HG02678 (cell line): ENCODE measurements around the gene SYNE3.

Source experiments
- ATAC-seq: cut with Tn5 transposase; IDR thresholded peaks from one replicate; pipeline ENCODE4 v1.9.1; 2021; ENCODE audit warnings: mild to moderate bottlenecking, moderate library complexity; ENCODE audit not compliant: unreplicated experiment

Gene SYNE3

DNA sequence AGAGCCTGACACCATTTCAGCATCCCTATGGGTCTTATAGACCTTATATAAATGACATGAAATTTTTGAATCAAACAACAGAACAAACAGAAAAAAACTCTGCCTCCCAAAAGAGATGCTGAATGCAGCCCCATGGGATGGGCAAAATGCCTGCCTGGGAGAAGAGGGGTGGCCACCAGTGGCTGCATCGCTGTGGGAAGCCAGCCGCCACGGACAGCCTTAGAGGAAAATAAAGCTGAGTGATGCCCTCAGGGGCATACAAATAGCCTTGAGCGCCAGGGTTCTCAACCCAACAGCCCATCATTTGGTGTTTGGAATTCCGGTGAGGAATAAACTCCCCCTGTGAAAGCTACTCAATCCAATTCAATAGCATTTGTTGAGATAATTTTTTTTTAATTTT, 22.9 kb downstream of the SYNE3 start:
- no peak for ATAC-seq

DNA sequence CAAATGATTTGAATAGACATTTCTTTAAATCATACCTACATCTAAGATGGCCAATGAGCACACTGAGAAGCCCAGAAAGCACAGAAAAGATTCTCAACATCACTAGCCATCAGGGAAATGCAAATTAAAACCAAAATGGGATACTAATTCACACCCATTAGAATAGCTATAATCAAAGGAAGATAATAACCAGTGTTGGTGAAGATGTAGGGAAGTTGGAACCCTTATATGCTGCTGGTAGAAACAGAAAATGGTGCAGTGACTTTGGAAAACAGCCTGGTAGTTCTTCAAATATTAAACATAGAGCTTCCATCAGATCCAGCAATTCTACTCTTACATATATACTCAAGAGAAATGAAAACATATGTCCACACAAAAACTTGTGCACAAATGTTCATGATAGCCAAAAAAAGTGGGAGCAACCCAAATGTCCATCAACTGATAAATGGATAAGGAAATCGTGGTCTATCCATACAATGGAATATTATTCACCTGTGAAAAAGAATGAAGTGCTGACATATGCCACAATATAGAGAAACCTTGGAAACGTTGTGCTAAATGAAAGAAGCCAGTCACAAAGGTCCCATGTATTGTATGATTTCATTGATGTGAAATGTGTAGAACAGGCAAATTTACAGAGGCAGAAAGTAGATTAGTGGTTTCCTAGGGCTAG, 24.4 kb downstream of the SYNE3 start:
- ATAC-seq, result no peak

DNA sequence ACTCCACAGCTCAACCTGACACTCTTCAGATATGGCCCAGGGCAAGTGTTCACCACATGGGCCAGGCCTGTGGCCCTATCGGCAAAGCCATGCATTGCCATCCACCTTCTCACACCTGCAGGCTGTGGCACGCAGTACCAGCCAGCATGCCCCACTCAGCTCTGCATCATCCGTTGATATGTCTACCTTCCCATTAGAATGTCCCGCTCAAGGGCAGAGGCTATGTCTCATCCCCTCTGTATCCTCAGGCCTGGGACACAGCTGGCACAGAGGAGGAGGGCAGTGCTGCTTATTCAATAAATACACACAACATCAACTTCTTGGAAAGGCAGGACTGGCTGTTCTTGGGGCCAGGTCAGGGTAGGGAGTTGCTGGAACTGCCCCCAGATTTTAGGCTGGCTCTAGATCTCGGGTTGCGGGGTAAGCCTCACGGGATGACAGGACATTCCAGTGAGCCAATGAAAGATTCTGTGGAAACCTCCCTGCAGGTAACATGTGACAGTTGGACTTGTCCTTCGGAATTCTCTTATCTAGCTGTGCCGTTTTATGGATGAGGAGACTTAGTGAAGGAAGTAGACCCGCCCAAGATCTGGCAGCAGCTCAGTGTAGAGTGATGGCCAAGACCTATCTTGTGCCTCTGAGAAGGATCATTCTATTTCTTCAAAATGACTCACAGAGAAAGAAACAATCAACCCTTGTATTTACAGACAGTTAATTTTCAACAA, 25.6 kb downstream of the SYNE3 start:
- no peak for ATAC-seq

DNA sequence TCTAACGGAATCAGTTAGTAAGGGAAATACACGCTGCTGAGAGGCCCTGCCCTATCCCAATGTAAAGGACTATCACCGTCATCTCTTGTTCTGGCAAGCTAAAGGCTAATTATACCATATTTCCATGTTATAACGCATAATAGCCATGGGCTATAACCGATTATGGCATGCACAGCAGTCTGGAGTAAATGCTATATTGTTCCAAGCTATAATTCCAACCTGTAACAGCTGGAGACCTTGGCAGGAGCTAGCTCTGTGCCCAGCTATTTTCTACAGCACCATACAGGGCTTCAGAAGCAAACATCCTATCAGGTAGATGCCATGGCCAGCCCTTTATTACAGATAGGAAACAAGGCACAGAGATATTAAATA, 26.3 kb downstream of the SYNE3 start:
- no peak for ATAC-seq

DNA sequence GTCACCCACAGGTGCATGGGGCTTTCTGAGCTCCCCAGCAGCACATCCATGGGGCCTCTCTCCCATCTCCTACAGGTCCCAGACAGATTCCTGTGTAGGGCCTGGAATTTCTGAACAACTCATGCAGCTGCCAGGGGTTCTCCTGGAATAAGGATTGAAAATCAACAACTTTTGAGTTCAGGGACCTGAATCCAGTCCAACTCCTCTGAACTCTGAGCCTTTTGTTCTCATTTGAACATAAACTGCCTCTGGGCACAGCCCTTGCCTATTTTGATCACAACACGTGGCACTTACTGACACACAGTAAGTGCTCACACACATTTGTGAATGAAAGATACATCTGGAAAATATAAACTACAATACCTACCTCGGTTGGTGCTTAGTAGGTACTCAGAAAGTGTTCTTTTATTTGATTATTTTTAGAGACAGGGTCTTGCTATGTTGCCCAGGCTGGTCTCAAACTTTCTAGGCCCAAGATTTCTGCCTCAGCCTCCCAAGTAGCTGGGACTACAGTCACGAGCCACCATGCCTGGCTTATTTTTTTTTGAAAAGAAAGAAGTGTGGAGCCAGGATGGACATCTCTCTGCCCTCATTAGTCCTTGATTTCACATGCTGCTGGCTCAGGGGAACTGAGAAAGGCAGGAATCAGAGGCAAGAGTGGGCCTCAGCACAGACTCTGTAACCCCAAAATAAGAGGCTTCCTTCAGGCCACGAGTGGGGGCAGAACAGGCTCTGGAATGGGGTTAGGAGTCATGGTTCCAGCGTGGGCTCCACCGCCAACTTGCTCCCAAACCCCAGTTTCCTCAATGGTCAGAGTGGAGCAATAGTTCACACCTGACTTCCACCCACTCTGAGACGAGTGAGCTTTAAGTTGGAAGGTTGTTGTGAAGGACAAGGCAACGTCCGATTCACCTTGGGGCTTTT, 27.0 kb downstream of the SYNE3 start:
- ATAC-seq, result no peak

DNA sequence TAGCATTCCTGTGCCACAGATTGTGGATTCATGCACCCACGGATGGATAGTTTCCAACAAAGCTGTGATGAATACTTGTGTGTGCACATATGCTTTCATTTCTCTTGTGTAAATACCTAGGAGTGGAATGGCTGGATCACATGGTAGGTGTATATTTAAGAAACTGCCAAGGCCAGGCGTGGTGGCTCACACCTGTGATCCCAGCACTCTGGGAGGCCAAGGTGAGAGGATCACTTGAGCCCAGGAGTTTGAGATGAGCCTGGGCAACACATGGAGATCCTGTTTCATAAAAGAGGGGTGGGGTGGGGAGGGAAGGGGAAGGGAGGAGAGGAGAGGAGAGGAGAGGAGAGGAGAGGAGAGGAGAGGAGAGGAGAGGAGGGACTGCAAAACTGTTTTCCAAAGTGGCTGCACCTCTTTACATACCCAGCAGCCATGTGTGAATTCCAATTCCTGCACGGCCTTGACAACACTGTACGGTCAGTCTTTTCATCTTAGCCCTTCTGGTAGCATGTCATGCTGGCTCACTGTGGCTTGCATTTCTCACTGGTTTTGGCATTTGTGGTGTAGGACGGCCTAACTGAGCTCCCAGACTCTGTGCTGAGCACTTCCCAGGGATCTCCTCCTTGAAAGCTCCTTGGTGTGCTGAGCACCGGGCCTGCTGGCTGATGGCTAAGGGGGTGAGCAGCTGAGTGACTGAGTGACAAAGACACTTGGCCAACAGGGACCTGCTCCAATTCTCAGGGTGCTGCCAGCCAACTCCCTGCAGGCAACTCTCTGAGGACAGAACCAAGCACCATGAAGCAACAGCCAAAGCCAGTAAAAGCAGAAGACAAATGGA, 27.9 kb downstream of the SYNE3 start:
- ATAC-seq, result no peak

DNA sequence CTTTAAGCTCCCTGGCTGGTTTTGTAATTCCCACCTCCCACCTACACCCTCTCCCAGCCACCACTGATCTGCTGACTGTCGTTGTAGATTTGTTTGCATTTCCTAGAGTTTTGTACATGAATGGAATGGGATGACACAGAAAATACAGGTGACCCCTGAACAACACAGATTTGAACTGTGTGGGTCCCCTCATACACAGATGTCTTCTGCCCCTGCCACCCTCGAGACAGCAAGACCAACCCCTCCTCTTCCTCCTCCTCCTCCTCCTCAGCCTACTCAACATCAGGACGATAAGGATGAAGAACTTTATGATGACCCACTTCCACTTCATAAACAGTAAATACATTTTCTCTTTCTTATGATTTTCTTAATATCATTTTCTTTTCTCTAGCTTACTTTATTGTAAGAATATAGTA, 28.8 kb downstream of the SYNE3 start:
- ATAC-seq, result no peak

DNA sequence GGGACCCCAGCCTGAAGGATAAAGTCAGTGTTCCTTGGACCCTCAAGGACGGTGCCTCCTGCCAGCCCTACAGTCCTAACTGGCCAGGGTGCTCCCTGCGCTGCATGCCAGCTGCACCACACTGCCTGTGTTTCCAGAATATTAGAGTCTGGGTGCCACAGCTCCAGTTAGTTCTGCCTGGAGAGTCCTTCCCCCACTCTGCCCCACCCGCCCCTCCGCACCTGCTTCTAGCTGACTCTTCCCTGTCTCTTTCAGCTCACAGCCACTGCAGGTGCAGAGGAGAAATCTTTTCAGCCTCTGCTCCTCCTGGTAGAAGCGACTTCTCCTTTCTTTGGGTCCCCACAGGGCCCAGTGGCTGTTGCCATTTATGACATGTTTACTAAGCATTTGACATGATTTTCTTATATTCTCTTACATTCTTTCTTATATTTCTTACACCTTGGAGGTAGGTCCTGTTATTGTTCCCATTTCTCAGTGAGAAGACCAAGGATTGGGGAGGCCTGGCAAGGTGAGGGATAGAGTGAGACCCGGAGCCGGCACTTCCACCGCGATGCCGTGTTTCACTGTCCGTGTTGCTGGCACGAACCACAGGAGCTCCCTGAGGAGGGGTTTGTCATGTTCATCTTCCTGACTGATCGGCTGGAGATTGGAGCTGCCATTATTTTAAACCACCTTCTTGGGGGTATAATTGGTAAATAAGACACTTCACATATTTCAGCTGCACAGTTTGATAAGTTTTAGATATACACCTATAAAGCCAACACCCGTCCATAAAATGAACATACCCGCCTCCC, 29.4 kb downstream of the SYNE3 start:
- no peak for ATAC-seq

DNA sequence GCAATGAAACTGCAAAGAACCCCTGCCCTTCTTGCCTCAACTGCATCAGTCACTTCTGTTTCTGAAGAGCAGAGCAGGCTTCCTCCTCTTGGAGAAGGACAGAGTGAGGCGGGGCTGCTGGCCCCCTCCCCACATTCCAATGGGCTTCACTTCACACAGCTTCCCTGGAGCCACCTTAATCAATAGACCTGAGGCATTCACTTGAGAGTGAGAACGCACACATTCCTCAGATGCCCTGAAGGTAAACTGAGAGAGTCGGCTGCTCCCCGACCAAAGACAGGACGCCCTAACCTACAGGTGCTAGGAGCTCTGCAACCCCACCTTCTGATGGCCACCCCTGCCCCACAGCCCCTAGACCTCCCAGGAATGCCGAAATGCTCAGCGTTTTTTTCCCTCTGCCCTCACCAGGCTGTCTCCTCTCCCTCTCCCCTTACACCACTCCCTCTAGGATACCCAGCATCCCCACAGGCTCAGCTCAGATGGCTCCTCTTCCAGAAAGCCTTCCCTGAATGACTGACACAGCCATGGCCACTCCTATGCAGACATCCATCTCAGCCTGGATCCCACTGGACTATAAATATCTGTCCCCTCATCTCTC, 31.1 kb downstream of the SYNE3 start:
- ATAC-seq, result no peak

DNA sequence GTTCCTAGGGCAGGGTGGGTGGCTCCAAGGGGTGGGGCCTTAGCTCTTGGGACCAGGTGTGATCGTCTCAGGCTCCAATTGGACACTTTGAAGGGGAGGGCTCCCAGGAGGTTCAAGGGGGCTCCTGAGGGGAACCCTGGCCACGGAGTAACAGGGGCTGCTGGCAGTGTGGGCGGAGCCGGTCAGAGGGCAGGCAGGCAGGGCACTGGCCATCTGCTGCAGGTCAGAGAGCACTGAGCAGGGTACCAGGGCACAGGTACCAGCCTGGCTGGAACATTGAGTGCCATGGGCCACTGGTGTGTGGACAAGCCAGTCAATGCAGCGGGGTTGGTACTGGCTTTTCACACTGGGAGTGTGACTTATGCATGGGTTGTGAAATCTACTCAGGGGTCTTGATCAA, 32.2 kb downstream of the SYNE3 start:
- ATAC-seq, result no peak

DNA sequence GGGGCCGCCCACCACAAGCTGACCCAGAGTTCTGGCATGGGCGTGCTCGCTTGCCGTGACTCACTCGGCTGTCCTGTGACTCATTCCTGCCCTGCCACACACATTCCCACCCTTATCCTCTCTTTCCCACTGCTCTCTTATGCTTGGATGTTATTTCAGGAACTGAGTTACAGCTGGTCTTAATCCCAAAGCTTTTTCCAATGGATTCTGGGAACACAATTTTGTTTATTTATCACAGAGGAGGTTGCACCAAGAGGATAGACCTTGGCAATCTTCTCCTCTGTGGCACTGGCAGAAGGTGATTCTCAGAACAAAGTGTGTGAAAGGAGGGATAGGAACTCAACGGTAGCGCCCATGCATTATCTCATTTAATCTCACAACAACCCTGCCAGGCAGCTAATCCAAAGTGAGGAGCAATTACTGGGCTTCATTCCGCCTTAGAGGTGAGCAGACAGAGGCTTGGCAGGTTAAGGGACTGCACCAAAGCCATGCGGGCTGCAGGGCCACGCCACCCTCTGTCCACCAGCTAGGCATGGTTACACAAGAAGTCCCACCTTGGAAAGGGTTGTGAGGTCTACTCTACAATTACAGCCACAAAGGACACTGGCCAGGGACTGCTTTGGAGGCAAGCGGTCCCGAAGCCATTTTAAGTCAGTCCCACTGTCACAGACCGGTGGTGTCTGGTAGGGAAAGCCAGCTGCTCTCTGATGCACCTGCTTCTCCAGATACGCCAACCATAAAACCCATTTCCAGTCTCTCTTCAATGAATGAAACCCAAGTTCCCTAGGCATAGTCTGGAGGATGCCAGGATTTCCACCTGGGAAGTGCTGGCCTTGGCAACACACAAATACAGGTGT, 32.9 kb downstream of the SYNE3 start:
- no peak for ATAC-seq

DNA sequence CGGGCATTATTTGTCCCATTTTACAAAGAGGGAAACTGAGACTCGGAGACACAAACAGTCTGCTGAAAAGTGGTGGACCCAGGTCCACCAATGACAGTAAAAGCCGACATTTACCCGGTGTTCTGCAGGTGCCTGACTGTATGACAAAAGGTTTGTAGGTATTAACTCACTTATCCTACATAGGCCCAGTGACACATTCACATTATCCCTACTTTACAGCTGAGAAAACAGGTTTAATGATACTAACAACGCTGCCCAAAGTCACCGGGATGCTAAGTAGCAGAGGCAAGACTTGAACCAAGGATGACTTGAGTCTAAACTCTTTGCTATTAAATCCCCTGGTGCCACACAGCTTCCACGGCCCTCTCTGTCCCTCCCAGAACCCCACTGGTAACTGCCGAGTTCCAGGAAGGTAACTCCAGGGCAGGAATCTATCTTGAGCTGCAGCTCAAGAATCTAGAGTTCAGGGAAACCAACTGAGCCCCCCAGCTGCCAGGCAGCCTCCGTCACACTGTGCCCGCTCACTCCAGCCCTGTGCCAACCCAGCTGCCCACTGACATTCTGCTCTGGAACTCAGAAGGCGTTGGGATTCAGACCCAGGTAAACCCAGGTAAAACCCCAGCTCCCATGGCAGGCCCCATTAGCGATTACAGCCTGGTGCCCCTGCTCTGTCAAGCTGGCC, 33.7 kb downstream of the SYNE3 start:
- no peak for ATAC-seq

DNA sequence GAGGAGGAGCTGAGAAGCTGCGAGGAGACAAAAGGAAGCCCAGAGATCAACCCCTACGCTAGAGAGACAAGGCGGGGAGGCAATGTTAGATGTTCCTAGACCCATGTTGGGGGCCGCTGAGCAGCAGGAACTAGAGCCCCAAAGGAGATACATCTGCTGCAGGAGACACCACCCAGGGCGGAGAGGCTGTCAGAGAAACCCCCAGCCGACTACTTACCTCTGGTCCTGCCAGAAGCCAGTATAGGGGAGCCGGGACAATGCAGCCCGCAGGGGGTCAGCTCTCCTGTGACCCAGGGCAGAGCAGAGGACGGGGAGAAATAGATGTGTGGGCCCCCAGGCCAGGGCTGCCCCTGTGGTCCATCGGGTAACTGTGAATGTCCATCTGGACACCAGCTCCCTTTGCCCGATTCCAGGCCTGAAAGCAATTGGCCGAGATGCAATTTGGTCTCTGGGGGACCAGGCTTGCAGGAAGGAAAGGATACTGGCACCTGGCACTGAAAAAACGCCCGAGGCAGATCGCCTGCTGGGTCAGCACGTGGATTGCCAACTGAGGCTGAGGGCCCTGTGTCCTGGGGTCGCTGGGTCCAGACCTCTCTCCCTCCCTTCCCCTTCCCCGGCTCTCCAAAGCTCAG, 34.9 kb downstream of the SYNE3 start:
- ATAC-seq, result no peak

DNA sequence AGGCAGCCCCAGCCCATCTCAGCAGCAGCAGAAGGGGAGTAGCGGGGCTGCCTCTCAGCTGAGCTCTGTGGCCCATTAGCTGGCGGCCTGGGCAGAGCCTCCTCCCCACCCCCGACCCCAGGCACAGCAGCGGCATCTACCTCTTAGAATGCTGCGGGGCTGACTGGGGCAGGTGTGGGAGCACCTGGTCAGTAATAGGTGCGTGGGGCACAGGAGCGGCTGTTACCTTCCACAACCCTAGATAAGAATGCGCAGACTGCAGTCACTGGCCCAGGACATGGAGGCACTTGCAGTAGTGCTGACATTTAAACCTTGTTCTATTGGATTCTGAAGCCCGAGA, 35.6 kb downstream of the SYNE3 start:
- no peak for ATAC-seq

DNA sequence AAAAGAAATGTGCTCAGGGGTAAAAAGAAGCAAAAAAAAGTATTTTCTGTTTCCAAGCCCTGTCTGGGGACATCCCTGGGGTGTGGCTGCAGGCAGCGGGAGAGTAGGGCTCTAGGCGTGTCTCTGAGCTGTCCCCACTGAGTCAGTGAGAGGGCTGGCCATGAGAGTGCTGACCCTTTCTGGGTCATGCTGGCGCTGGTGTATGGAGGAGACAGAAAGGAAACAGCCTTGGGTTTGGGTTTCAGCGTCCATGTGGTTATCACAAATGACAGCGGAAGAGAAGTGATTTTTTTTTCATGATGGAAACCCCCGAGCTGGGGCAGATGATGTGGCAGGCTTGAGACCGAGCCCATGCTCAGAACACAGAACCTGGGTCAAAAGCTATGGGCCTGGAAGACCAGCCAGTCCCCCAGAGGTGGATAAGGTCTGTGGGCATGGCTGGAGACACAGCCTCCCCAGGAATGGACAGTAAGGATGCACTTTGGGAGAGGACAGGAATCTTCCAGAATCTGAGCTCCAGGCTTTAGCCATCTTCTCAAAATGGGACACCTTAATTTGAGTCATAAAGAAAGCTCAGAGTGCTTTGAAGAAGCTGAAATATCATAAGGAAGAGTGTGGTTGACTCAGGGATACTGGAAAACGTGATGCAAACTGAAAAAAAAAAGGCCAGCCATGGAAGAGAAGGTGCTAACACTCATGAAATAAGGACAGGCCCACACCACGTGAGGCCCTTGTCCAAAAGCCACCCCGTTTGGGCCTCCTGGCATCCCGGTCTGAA, 36.2 kb downstream of the SYNE3 start:
- ATAC-seq, result peak; percentile 58

DNA sequence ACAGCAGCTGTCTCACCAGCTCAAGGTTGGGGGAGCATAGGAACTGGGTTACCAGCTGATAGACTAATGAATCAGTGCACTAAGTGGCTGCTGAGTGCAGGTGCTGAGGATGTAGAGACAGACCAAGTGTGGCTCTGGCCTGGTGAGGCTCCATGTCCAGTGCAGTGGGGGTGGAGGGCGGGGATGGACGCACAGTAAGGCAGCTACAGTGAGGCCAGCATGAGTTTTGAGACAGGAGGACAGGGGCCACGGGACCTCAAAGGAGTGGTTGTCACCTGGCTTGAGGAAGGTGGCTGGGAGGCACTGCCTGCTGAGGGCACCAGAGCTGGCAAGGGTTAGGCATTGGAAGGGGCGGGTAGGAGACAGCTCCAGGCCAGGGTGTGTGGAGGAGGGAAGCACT, 37.0 kb downstream of the SYNE3 start:
- no peak for ATAC-seq

DNA sequence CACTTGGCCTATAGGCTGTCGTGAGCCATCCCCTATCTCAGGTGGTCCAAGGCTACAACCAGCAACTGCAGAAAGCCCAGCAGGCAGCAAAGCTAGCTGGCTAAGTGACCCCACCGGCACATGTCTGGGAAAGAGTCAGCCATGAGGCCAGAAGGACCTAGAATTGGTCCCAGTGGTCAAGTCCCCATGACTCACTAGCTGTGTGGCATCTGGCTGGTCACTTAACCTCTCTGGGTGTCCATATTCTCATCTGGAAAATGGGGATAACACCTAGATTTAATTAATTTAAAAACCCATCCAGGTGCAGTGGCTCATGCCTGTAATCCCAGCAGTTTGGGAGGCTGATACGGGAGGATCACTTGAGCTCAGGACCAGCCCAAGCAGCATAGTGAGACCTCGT, 37.6 kb downstream of the SYNE3 start:
- ATAC-seq, result no peak
